ENCODE measurements around the gene SPOCD1. TPM values are rescaled to one million over a fixed set of nuclear protein-coding genes. Genes with fewer than 3 reads are reported as not detected.

The SPOCD1 gene
- total RNA-seq, 3 donors from 2014 or later = 0.15 to 11.1 (median 1.1) TPM

GRCh38 chr1:31759298-31760023 is 56.4 kb downstream of the SPOCD1 start:
- Histone ChIP-seq H3K9me3 (no peaks in the 10 kb centered on the region), H3K27me3 (peaks cover 0 to 5% of the 10 kb centered on the region in 2 donors), H3K36me3 (no peaks in the 10 kb centered on the region), H3K4me1 (peaks cover 11 to 16% of the 10 kb centered on the region in 2 donors), H3K4me3 (no peak overlapping the region), H3K27ac (no peak overlapping the region)
- intact Hi-C loops (cut with DNase I; ENCODE audit: low total_unique reads) = no loop called here
- DNase-seq (ENCODE audit: low spot score in 2 of 2) = no peak
- no peak for TF ChIP-seq POLR2A (IDR thresholded peaks at IDR 0.05)
- no peak for TF ChIP-seq POLR2AphosphoS5 (IDR thresholded peaks at IDR 0.05)
- TF ChIP-seq, protein P1, sequence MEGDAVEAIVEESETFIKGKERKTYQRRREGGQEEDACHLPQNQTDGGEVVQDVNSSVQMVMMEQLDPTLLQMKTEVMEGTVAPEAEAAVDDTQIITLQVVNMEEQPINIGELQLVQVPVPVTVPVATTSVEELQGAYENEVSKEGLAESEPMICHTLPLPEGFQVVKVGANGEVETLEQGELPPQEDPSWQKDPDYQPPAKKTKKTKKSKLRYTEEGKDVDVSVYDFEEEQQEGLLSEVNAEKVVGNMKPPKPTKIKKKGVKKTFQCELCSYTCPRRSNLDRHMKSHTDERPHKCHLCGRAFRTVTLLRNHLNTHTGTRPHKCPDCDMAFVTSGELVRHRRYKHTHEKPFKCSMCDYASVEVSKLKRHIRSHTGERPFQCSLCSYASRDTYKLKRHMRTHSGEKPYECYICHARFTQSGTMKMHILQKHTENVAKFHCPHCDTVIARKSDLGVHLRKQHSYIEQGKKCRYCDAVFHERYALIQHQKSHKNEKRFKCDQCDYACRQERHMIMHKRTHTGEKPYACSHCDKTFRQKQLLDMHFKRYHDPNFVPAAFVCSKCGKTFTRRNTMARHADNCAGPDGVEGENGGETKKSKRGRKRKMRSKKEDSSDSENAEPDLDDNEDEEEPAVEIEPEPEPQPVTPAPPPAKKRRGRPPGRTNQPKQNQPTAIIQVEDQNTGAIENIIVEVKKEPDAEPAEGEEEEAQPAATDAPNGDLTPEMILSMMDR (IDR thresholded peaks at IDR 0.05) = no peak

DNA sequence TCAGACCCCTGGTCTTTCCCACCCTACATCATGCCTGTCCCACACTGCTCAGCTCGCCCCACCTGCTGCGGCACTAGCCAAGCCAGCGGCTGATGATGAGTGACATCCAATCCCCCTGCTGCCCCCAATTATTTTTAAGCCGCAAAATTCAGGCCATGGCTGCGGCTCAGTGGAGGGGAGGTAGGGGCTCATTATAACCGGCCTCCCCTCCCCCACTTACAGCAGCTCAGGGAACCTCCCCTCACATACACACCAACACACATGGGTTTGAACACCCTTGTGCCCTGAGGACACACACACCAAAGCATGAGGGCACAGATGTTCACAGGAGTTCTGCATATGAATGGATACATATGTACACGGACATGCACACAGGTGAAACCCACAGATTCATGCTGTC is 57.0 kb downstream of the SPOCD1 start:
- no peak overlapping the region for H3K4me3 ChIP-seq
- no peak for DNase-seq (ENCODE audit: low spot score in 2 of 2)
- H3K9me3 ChIP-seq = no peaks in the 10 kb centered on the region
- peaks cover 0 to 4% of the 10 kb centered on the region in 2 donors for H3K27me3 ChIP-seq
- peaks cover 11 to 15% of the 10 kb centered on the region in 2 donors for H3K4me1 ChIP-seq
- TF ChIP-seq POLR2AphosphoS5 (IDR thresholded peaks at IDR 0.05) (no peak), POLR2A (IDR thresholded peaks at IDR 0.05) (no peak)
- TF ChIP-seq, protein P1 (IDR thresholded peaks at IDR 0.05) = no peak
- H3K36me3 ChIP-seq = no peaks in the 10 kb centered on the region
- intact Hi-C loops (cut with DNase I; ENCODE audit: low total_unique reads) = no loop called here
- no peak overlapping the region for H3K27ac ChIP-seq

DNA sequence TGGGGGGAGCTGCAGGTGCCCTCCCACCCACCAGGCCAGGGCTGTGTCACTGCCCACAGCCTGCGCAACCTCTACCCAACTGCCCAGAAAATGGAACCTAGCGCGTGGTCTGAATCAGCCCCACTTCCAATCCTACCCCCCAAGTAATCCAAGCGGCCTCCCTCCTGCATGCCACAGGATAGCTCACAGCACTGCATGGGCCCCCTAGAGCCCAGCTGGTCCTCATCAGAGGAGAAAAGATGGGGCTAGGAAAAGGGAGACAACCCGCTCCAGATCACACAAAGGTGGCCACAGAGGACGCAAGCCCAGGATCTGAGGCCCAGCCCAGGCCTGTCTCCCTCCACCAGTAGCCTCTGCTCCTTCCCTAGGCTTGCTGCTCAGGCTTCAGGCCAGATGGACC is 57.8 kb downstream of the SPOCD1 start:
- Histone ChIP-seq H3K9me3 (no peaks in the 10 kb centered on the region), H3K4me3 (no peak overlapping the region), H3K36me3 (no peaks in the 10 kb centered on the region), H3K4me1 (peaks cover 5 to 14% of the 10 kb centered on the region in 2 donors), H3K27ac (no peak overlapping the region), H3K27me3 (peaks cover 0 to 4% of the 10 kb centered on the region in 2 donors)
- DNase-seq (ENCODE audit: low spot score in 2 of 2) = no peak
- intact Hi-C loops (cut with DNase I; ENCODE audit: low total_unique reads) = no loop called here
- TF ChIP-seq, protein P1 (IDR thresholded peaks at IDR 0.05) = no peak
- TF ChIP-seq POLR2A (IDR thresholded peaks at IDR 0.05) (no peak), POLR2AphosphoS5 (IDR thresholded peaks at IDR 0.05) (no peak)

- Histone ChIP-seq H3K4me3 (no peak overlapping the region), H3K9me3 (no peaks in the 10 kb centered on the region), H3K27me3 (peaks cover 0 to 2% of the 10 kb centered on the region in 2 donors), H3K27ac (no peak overlapping the region), H3K4me1 (peaks cover 4 to 9% of the 10 kb centered on the region in 2 donors), H3K36me3 (no peaks in the 10 kb centered on the region)
- no peak for DNase-seq (ENCODE audit: low spot score in 2 of 2)
- TF ChIP-seq POLR2AphosphoS5 (IDR thresholded peaks at IDR 0.05) (no peak), POLR2A (IDR thresholded peaks at IDR 0.05) (no peak)
- TF ChIP-seq, protein P1 (IDR thresholded peaks at IDR 0.05) = no peak
- intact Hi-C loops (cut with DNase I; ENCODE audit: low total_unique reads) = no loop called here
These were observed 58.6 kb downstream of the SPOCD1 start for GRCh38 chr1:31757204-31757679.

DNA sequence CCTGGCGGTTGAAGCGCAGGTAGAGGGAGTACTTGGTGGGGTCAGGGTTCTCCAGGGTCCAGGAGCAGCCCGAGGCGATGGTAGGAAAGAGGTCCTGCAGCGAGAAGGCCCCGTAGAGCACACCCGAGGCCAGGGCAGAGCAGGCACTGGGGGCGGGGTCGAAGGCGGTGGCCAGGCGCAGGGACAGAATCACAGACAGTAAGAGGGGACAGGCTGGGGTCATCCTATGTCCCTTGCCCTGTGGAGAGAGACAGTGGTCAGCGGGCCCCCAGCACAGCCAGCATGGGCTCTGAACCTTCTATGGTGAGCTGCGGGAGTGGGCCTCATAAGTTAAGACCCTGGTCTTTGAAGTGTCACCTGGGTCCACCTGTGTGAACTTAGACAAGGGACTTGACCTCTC is 59.2 kb downstream of the SPOCD1 start:
- no peak for TF ChIP-seq POLR2AphosphoS5 (IDR thresholded peaks at IDR 0.05)
- TF ChIP-seq POLR2A (IDR thresholded peaks at IDR 0.05) = no peak
- TF ChIP-seq, protein P1 (IDR thresholded peaks at IDR 0.05) = no peak
- Histone ChIP-seq H3K27ac (no peak overlapping the region), H3K4me1 (peaks cover 4 to 9% of the 10 kb centered on the region in 2 donors), H3K36me3 (no peaks in the 10 kb centered on the region), H3K27me3 (no peaks in the 10 kb centered on the region), H3K9me3 (no peaks in the 10 kb centered on the region), H3K4me3 (no peak overlapping the region)
- intact Hi-C loops (cut with DNase I; ENCODE audit: low total_unique reads) = no loop called here
- DNase-seq (ENCODE audit: low spot score in 2 of 2) = no peak
